Large intestine (tissue), 3 donors: ENCODE measurements around the gene CALM1. TPM values are rescaled to one million over a fixed set of nuclear protein-coding genes. Genes with fewer than 3 reads are reported as not detected.

Experiments
- DNase-seq, 2 donors: peaks; one replicate each; pipeline versions ENCODE4 v3.0.0 to v3.0.0-alpha.2; 2013
- H3K27ac ChIP-seq: one replicate; pipeline ENCODE4 v1.5.1; 2013; ENCODE audit warnings: low read length
- H3K27me3 ChIP-seq: 2 replicates; pipeline ENCODE4 v1.6.1; 2013; ENCODE audit warnings: low read length; ENCODE audit not compliant: control insufficient read depth, insufficient read depth
- H3K36me3 ChIP-seq: 2 replicates; pipeline ENCODE4 v1.6.1; 2013; ENCODE audit warnings: low read length; ENCODE audit not compliant: control insufficient read depth, insufficient read depth
- H3K4me1 ChIP-seq: one replicate; pipeline ENCODE4 v1.6.1; 2013; ENCODE audit warnings: low read length; ENCODE audit not compliant: control insufficient read depth, insufficient read depth
- H3K4me3 ChIP-seq: one replicate; pipeline ENCODE4 v1.5.1; 2013; ENCODE audit warnings: low read length
- H3K9me3 ChIP-seq: one replicate; pipeline ENCODE4 v1.6.1; 2013; ENCODE audit warnings: mild to moderate bottlenecking, low read depth, low read length, moderate library complexity; ENCODE audit not compliant: control insufficient read depth
- WGBS: methylation state at CpG from one replicate; pipeline ENCODE4 v1.1.5; 2013; ENCODE audit warnings: low lambda C conversion rate; ENCODE audit not compliant: insufficient coverage; 5-methylcytosine and 5-hydroxymethylcytosine counted together
- polyA plus RNA-seq: library from polyadenylated mRNA; unstranded; fragments of 120-200 nt; gene quantifications from one replicate; pipeline ENCODE4 v1.2.1, GENCODE V29; 2013

Gene CALM1
- polyA plus RNA-seq, 1 donor: 613 TPM

GRCh38 chr14:90424075-90424474 is 27.2 kb downstream of the CALM1 start:
- Histone ChIP-seq H3K27me3 (no peaks in the 10 kb centered on the region), H3K36me3 (no peaks in the 10 kb centered on the region), H3K4me3 (no peak overlapping the region), H3K9me3 (peaks cover 3% of the 10 kb centered on the region), H3K4me1 (no peaks in the 10 kb centered on the region), H3K27ac (no peak overlapping the region)
- no peak for DNase-seq
- WGBS: no CpG with 5 or more reads among the region's 6 CpGs

DNA sequence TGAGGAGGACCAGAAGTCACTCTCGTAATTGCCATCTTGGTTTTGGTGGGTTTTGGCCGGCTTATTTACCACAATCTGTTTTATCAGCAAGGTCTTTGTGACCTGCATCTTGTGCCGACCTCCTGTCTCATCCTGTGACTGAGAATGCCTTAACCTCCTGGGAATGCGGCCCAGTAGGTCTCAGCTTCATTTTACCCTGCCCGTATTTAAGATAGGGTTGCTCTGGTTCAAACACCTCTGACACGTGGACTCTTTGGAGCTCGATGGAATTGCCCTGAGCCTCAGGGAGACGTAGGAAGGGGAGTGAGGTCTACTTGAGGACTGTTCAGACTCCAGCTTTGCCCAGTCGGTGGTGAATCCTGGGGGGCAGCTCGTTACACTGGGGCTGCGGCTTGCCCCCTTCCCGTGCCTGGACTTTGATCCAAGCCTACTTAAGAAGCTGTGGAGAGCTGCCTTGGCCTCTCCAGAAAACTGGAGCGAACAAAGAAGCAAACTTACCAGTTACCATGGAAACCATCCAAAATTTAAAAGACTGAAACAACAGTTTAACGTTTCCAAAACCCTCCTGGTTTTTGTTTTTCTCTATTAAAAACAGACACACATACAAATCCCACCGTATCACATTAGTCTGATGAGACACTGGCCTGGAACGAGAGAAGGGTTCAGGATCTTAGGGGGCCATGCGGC is 28.0 kb downstream of the CALM1 start:
- Histone ChIP-seq H3K27ac (no peak overlapping the region), H3K9me3 (no peaks in the 10 kb centered on the region), H3K27me3 (no peaks in the 10 kb centered on the region), H3K4me3 (no peak overlapping the region), H3K36me3 (no peaks in the 10 kb centered on the region), H3K4me1 (no peaks in the 10 kb centered on the region)
- WGBS: 83% methylated on average over 2 of the region's 17 CpGs
- DNase-seq: no peak

GRCh38 chr14:90425373-90425879 is 28.6 kb downstream of the CALM1 start:
- no peaks in the 10 kb centered on the region for H3K36me3 ChIP-seq
- no peak for DNase-seq
- no peaks in the 10 kb centered on the region for H3K27me3 ChIP-seq
- H3K4me3 ChIP-seq: no peak overlapping the region
- H3K9me3 ChIP-seq: no peaks in the 10 kb centered on the region
- WGBS: no CpG with 5 or more reads among the region's 9 CpGs
- no peak overlapping the region for H3K27ac ChIP-seq
- H3K4me1 ChIP-seq: no peaks in the 10 kb centered on the region

- H3K4me3 ChIP-seq: no peak overlapping the region
- no peaks in the 10 kb centered on the region for H3K27me3 ChIP-seq
- H3K27ac ChIP-seq: no peak overlapping the region
- no peaks in the 10 kb centered on the region for H3K4me1 ChIP-seq
- WGBS: 100% methylated on average over 1 of the region's 10 CpGs
- no peak for DNase-seq
- H3K9me3 ChIP-seq: no peaks in the 10 kb centered on the region
- H3K36me3 ChIP-seq: no peaks in the 10 kb centered on the region
Measured at GRCh38 chr14:90426031-90426540, 29.3 kb downstream of the CALM1 start.

GRCh38 chr14:90426663-90427062 is 29.8 kb downstream of the CALM1 start:
- H3K4me3 ChIP-seq: no peak overlapping the region
- DNase-seq: no peak
- no peaks in the 10 kb centered on the region for H3K36me3 ChIP-seq
- WGBS: 66% methylated on average over 6 of the region's 10 CpGs
- H3K4me1 ChIP-seq: no peaks in the 10 kb centered on the region
- H3K27ac ChIP-seq: no peak overlapping the region
- no peaks in the 10 kb centered on the region for H3K9me3 ChIP-seq
- H3K27me3 ChIP-seq: no peaks in the 10 kb centered on the region

DNA sequence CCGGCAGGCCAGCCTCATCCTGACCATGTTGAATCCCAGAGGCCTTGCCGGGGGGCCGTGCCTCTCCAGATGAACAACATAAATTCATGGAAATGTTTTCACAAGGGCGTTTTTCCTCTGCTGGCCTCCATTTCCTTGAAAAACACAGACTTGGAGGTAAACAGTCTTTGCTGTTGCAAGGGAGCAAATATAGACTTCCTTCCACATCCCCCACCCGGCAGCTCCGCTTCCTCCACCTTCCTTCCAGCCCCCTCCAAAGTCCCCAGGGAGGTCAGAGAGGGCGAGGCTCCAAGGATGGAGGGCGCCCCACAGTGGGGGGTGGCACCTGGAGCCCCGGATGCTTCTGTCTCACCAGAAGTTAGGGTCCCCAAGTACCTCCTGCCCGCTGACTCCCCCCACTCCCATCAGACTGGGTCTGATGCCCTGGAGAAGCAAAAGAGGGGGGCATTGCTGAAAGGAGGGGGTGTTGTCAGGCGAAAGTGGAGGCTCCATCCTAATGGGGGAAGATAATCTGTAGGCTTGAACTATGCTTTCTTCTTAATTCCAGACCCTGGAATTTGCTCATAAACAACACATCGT is 31.1 kb downstream of the CALM1 start:
- no peaks in the 10 kb centered on the region for H3K4me1 ChIP-seq
- no peaks in the 10 kb centered on the region for H3K27me3 ChIP-seq
- H3K27ac ChIP-seq: no peak overlapping the region
- DNase-seq: no peak
- WGBS: no CpG with 5 or more reads among the region's 12 CpGs
- no peak overlapping the region for H3K4me3 ChIP-seq
- H3K36me3 ChIP-seq: no peaks in the 10 kb centered on the region
- no peaks in the 10 kb centered on the region for H3K9me3 ChIP-seq

GRCh38 chr14:90428676-90429075 is 31.8 kb downstream of the CALM1 start:
- WGBS: no CpG with 5 or more reads among the region's 2 CpGs
- H3K9me3 ChIP-seq: no peaks in the 10 kb centered on the region
- no peaks in the 10 kb centered on the region for H3K4me1 ChIP-seq

DNA sequence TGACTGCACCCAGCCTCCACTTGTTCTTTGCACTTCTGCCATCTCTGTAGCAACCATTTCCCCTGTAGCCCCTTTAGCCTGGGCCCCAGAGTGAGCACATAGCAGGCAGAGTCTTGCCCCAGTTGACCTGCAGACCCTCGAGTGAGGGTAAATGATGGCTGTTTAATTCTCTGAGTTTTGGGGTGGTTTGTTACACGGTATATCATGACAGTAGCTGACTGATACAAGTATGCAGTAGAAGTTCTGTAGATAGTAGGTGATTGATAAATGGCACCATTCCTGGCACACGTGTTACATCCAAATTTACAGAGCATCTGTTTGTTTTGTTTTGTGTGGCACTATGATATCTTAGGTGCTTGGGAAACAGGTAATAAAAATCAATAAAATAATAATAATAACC is 32.4 kb downstream of the CALM1 start:
- WGBS: 80% methylated on average over 1 of the region's 3 CpGs
- Histone ChIP-seq H3K4me1 (no peaks in the 10 kb centered on the region), H3K27ac (no peak overlapping the region), H3K4me3 (no peak overlapping the region), H3K9me3 (no peaks in the 10 kb centered on the region), H3K27me3 (no peaks in the 10 kb centered on the region), H3K36me3 (no peaks in the 10 kb centered on the region)
- DNase-seq: no peak

More at GRCh38 chr14:90428676-90429075, 31.8 kb downstream of the CALM1 start:
- DNase-seq: no peak
- H3K27me3 ChIP-seq: no peaks in the 10 kb centered on the region
- no peaks in the 10 kb centered on the region for H3K36me3 ChIP-seq
- no peak overlapping the region for H3K4me3 ChIP-seq
- H3K27ac ChIP-seq: no peak overlapping the region

- Histone ChIP-seq H3K36me3 (no peaks in the 10 kb centered on the region), H3K27ac (no peak overlapping the region)
- WGBS: no CpG with 5 or more reads among the region's 4 CpGs
Measured at GRCh38 chr14:90429754-90430153, 32.9 kb downstream of the CALM1 start.

GRCh38 chr14:90434370-90435020 is 37.7 kb downstream of the CALM1 start:
- no peaks in the 10 kb centered on the region for H3K9me3 ChIP-seq
- H3K36me3 ChIP-seq: no peaks in the 10 kb centered on the region
- WGBS: no CpG with 5 or more reads among the region's 9 CpGs
- H3K27ac ChIP-seq: no peak overlapping the region
- H3K4me3 ChIP-seq: no peak overlapping the region
- no peaks in the 10 kb centered on the region for H3K27me3 ChIP-seq
- no peak for DNase-seq
- H3K4me1 ChIP-seq: no peaks in the 10 kb centered on the region

More at GRCh38 chr14:90429754-90430153, 32.9 kb downstream of the CALM1 start:
- Histone ChIP-seq H3K4me1 (no peaks in the 10 kb centered on the region), H3K4me3 (no peak overlapping the region), H3K9me3 (no peaks in the 10 kb centered on the region), H3K27me3 (no peaks in the 10 kb centered on the region)
- DNase-seq: no peak
